Heart right ventricle (tissue), 16 donors: ENCODE data around the gene ONECUT2. TPM values are rescaled to one million over a fixed set of nuclear protein-coding genes. Genes with fewer than 3 reads are reported as not detected.
A peak's percentile ranks its signal among the peaks of the same experiment; 100 is the strongest.

Experiments
- ATAC-seq, 8 donors: fragments of 200-7000 bp; cut with Tn5 transposase; one replicate each; pipeline ENCODE4 v1.9.1; 2020; ENCODE audit warnings: mild to moderate bottlenecking in 8 of 8, moderate library complexity in 8 of 8, moderate number of reproducible peaks in 1 of 8
- DNase-seq, 2 donors: peaks; one replicate each; pipeline ENCODE4 v3.0.0-alpha.2; 2020
- H3K27ac ChIP-seq, 10 donors: fragments of 200-600 bp; sonication (generic) in 2 of 10; one replicate each; pipeline versions ENCODE4 v1.5.0 to v1.8.0; 2020 to 2022; ENCODE audit warnings: mild to moderate bottlenecking in 3 of 10
- H3K27me3 ChIP-seq, 7 donors: fragments of 200-600 bp; one replicate each; pipeline ENCODE4 v1.8.0; 2021 to 2022; ENCODE audit warnings: mild to moderate bottlenecking in 2 of 7
- H3K36me3 ChIP-seq, 9 donors: fragments of 200-600 bp; sonication (generic) in 1 of 9; one replicate each; pipeline versions ENCODE4 v1.5.0 to v1.8.0; 2020 to 2022; ENCODE audit warnings: mild to moderate bottlenecking in 2 of 9
- H3K4me1 ChIP-seq, 9 donors: fragments of 200-600 bp; sonication (generic) in 1 of 9; one replicate each; pipeline versions ENCODE4 v1.5.0 to v1.8.0; 2020 to 2022; ENCODE audit warnings: mild to moderate bottlenecking in 4 of 9
- H3K4me3 ChIP-seq, 10 donors: fragments of 200-600 bp; sonication (generic) in 2 of 10; one replicate each; pipeline versions ENCODE4 v1.5.0 to v1.8.0; 2020 to 2022; ENCODE audit warnings: mild to moderate bottlenecking in 7 of 10, moderate library complexity in 2 of 10
- H3K9me3 ChIP-seq, 11 donors: fragments of 200-600 bp in 10 of 11; sonication (generic) in 2 of 11; one replicate each; pipeline versions ENCODE4 v1.5.0 to v1.8.0; 2013 to 2022; ENCODE audit warnings: mild to moderate bottlenecking in 2 of 11, control low read depth in 1 of 11, moderate library complexity in 1 of 11
- WGBS, 2 donors: extraction: QIAGEN DNeasy Blood & Tissue Kit; methylation state at CpG; one replicate each; pipeline ENCODE4 v1.1.7; 2013; ENCODE audit warnings: inconsistent platforms in 1 of 2; 5-methylcytosine and 5-hydroxymethylcytosine counted together
- intact Hi-C, 10 donors: fragments of 100-400 bp; cut with DNase I; formaldehyde crosslinking; loops; one replicate each; pipeline versions ENCODE4 v1.11.1 to v1.14.2; 2022
- polyA plus RNA-seq, 2 donors: library from polyadenylated mRNA; stranded (reverse); fragments of 200-250 nt; gene quantifications; one replicate each; pipeline ENCODE4 v1.2.3, GENCODE V29; 2013
- total RNA-seq, 10 donors: library from RNA; stranded (reverse); fragmentation: NEBNext Ultra II Directional in 3 of 10; extraction: Animal tissue kit (Norgen Biotek cat#: 25700) in 3 of 10; gene quantifications; one replicate each; pipeline versions ENCODE4 v1.2.1 to v1.2.4, GENCODE V29; 2021 to 2023
- TF ChIP-seq, protein P1 (sequence below), 9 donors: fragments of 200-600 bp; sonication (generic) in 2 of 9; IDR thresholded peaks; one replicate each; pipeline versions ENCODE4 v1.5.0 to v1.8.0; 2021 to 2022; ENCODE audit warnings: antibody characterized with exemption in 9 of 9, mild to moderate bottlenecking in 5 of 9, moderate library complexity in 1 of 9
- donor health status: Arrhythmogenic right ventricular cardiomyopathy.
- donor health status: ischemic (EF 13 %, LVEDD 7.1; RV severe dilation, severe dysfunction).
- donor health status: healthy with polysubstance abuse.
- donor health status: DM: no; HTN: yes; CAD: no.
- donor health status: DM: no; HTN: no; CAD: no.
- donor health status: ischemic (EF 25% LVEDD 6.9; RV normal size, moderate dysfunction).
- donor health status: ischemic (EF 25% LVEDD 5.7; RV mildly dilated, moderate dysfunction).
- donor health status: healthy.
- donor health status: DM: yes; HTN: yes; CAD: no.
- donor health status: Ischemic cardiomyopathy.
- donor health status: ischemic (EF 35%, LVEDD 5.7; RV mildly dilated, moderate dysfunction).
- donor health status: nonischemic (EF 11% LVEDD 7.7; RV severe dilation, severe dysfunction).
- donor health status: DM: yes; HTN: yes; CAD: no.
- donor health status: PGD.
- donor health status: ischemic (EF 29% LVEDD 5.4; RV normal size, mild dysfunction).
- donor health status: nonischemic (EF 23%, LVEDD 6.1; RV moderate dilation, normal function).

The ONECUT2 gene
- total and polyA plus RNA-seq, 12 donors = under 0.01 to 0.53 (median 0.09) TPM; not detected in 3

DNA sequence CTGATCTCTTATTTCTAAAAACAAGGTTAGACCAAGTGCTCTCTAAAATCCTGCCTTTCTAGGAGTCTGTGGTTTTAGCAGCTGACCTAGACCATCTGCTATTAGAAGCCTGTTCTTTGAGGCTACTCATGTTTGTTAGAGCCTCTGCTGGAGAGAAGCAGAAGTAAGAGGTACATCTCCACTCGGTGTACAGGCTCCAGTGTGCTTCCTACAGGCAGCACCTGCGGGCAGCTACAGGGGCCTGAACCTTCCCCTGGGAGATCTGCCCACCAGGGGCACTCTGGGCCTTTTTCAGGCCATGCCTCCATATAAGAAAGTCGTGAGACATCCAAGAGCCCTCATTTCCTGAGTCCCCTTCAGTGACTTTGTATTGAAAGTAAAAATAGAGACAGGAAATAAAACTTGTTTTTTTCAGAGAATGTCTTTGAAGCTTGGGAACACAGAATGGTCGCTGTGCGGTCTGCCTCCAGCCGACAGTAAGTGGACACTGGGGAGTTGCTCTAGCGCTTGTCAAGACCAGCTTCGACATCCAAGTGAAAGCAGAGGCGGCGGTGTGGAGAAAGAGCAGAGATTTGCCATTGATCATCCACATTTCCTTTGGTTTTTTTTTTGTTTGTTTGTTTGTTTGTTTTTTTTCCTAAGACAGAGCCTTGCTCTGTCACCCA is 31.7 kb downstream of the ONECUT2 start:
- Histone ChIP-seq H3K4me3 (peak overlapping the region in 1 of 10 donors; percentile 1), H3K9me3 (no peaks in the 10 kb centered on the region), H3K4me1 (peaks cover 0 to 15% (median 4%) of the 10 kb centered on the region in 9 donors), H3K27ac (no peak overlapping the region), H3K36me3 (no peaks in the 10 kb centered on the region), H3K27me3 (peaks cover 0 to 4% (median 0%) of the 10 kb centered on the region in 7 donors)
- WGBS, 2 donors = 49 to 55% methylated on average over 10 of the region's 10 CpGs
- ATAC-seq (peak in 2 of 8 donors; percentile 38 to 67), DNase-seq (peak in 1 of 2 donors; percentile 12)
- TF ChIP-seq, protein P1, sequence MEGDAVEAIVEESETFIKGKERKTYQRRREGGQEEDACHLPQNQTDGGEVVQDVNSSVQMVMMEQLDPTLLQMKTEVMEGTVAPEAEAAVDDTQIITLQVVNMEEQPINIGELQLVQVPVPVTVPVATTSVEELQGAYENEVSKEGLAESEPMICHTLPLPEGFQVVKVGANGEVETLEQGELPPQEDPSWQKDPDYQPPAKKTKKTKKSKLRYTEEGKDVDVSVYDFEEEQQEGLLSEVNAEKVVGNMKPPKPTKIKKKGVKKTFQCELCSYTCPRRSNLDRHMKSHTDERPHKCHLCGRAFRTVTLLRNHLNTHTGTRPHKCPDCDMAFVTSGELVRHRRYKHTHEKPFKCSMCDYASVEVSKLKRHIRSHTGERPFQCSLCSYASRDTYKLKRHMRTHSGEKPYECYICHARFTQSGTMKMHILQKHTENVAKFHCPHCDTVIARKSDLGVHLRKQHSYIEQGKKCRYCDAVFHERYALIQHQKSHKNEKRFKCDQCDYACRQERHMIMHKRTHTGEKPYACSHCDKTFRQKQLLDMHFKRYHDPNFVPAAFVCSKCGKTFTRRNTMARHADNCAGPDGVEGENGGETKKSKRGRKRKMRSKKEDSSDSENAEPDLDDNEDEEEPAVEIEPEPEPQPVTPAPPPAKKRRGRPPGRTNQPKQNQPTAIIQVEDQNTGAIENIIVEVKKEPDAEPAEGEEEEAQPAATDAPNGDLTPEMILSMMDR (IDR thresholded peaks at IDR 0.05) = peak in 1 of 9 donors; percentile 14
- intact Hi-C loops = no loop called here

DNA sequence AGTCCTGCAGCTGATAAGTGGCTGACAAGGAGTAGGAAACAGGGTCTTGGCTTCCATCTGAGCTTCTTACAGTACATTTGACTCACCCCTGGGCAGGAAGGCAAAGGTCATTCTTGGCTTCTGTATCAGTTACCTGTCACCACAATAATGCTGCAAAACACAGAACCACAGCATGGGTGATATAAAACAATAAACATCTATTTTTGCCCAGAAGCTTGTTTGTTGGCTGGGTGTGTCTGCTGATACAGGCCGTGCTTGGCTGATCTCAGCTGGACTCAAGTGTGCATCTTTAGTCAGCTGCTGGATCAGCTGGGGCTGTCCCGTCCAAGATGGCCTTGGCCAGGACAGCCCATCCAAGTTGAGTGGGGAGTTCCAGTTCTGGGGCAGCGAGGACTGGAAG is 34.7 kb downstream of the ONECUT2 start:
- 48 to 69% methylated on average over 3 of the region's 3 CpGs for WGBS, 2 donors
- no peaks in the 10 kb centered on the region for H3K9me3 ChIP-seq
- H3K4me1 ChIP-seq = peaks cover 0 to 15% (median 4%) of the 10 kb centered on the region in 9 donors
- DNase-seq = no peak
- TF ChIP-seq, protein P1 (IDR thresholded peaks at IDR 0.05) = no peak
- no peak overlapping the region for H3K27ac ChIP-seq
- H3K36me3 ChIP-seq = no peaks in the 10 kb centered on the region
- intact Hi-C loops = no loop called here
- H3K27me3 ChIP-seq = peaks cover 0 to 8% (median 0%) of the 10 kb centered on the region in 7 donors
- H3K4me3 ChIP-seq = no peak overlapping the region
- no peak for ATAC-seq

DNA sequence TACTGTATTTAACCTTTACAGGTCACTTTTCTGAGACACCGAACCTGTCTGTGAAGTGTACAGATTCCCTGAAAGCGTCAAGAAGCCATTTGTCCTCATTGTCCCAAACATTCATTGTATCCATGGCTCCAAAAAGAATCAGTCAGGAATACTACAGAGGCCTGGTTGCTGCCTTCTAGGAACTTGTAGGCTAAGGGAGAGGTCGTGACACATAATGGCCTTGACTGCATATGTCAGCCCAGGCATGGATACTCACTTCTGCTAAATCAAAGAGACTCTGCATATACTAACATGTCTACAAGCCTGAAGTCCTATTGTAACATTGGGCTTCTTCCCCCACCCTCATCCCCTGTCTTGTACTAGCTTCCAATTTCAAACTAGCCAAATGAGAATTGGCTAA is 40.2 kb downstream of the ONECUT2 start:
- intact Hi-C loops = no loop called here
- TF ChIP-seq, protein P1 (IDR thresholded peaks at IDR 0.05) = no peak
- H3K27me3 ChIP-seq = peaks cover 0 to 8% (median 0%) of the 10 kb centered on the region in 7 donors
- H3K27ac ChIP-seq = no peak overlapping the region
- 83% methylated on average over 3 of the region's 3 CpGs for WGBS, 2 donors
- ATAC-seq (no peak), DNase-seq (no peak)
- no peaks in the 10 kb centered on the region for H3K4me1 ChIP-seq
- H3K9me3 ChIP-seq = no peaks in the 10 kb centered on the region
- no peak overlapping the region for H3K4me3 ChIP-seq
- H3K36me3 ChIP-seq = no peaks in the 10 kb centered on the region

DNA sequence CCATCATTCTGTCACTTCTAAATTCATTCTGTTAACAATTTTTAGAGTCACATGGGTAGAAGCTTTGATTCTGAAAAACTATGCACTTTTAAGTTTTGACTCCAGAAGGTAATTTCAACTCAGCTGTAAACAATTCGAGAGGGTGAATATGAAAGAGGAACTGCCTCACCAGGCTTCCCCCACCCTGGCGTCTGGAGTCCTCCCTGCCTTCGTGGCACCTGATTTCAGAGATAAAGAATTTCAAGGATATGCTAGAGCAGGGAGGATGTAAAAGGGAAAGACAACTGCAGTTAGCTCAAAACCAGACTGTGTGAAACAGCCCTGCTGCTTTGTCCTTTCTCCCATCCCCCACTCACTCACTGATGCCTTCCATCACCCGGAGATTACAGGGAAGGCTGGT is 40.7 kb downstream of the ONECUT2 start:
- Histone ChIP-seq H3K4me3 (no peak overlapping the region), H3K9me3 (no peaks in the 10 kb centered on the region), H3K4me1 (peaks cover 0 to under 1% (median 0%) of the 10 kb centered on the region in 9 donors), H3K27ac (no peak overlapping the region), H3K27me3 (peaks cover 0 to 8% (median 0%) of the 10 kb centered on the region in 7 donors), H3K36me3 (no peaks in the 10 kb centered on the region)
- TF ChIP-seq, protein P1 (IDR thresholded peaks at IDR 0.05) = no peak
- intact Hi-C loops = no loop called here
- DNase-seq (no peak), ATAC-seq (no peak)
- WGBS, 2 donors = 41 to 48% methylated on average over 4 of the region's 4 CpGs
